ENCODE results near the gene PPP2R5D. TPM values are rescaled to one million over a fixed set of nuclear protein-coding genes. Genes with fewer than 3 reads are reported as not detected.

PPP2R5D gene
- total and polyA plus RNA-seq, 4 donors = 19.0 to 26.8 (median 21.9) TPM

DNA sequence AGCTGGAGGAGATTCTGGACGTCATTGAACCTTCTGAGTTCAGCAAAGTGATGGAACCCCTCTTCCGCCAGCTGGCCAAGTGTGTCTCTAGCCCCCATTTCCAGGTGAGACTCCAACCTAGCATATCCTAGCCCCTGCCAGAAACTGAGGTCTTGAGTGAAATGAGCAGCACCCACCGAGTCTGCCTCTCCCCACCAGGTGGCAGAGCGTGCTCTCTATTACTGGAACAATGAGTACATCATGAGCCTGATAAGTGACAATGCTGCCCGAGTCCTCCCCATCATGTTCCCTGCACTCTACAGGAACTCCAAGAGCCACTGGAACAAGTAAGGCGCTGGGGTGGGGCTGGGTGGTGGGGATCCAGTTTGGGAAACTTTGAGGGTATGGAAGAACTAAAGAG lies 24.8 kb downstream of the PPP2R5D start:
- 68 to 81% methylated on average over 6 of the region's 6 CpGs for WGBS, 2 donors
- Histone ChIP-seq H3K9me3 (ENCODE audit: control insufficient read depth in 4 of 4, insufficient read depth in 3 of 4, low read length in 3 of 4) (no peaks in the 10 kb centered on the region), H3K4me1 (ENCODE audit: control insufficient read depth in 5 of 5, insufficient read depth in 5 of 5, low read length in 5 of 5) (peaks cover 0 to 11% (median 8%) of the 10 kb centered on the region in 5 donors), H3K9ac (ENCODE audit: insufficient read depth in 1 of 2, low read length in 2 of 2) (no peak overlapping the region), H3K4me3 (no peak overlapping the region), H3K27me3 (ENCODE audit: control insufficient read depth in 3 of 3, insufficient read depth in 3 of 3, low read length in 2 of 3) (no peaks in the 10 kb centered on the region), H3K27ac (ENCODE audit: low read depth in 1 of 2, low read length in 1 of 2) (no peak overlapping the region), H3K36me3 (ENCODE audit: control insufficient read depth in 4 of 4, insufficient read depth in 4 of 4, low read length in 4 of 4) (peaks cover 10 to 33% (median 29%) of the 10 kb centered on the region in 4 donors)
- DNase-seq = peak; percentile 25 to 53 (median 47)
- TF ChIP-seq, protein P1, sequence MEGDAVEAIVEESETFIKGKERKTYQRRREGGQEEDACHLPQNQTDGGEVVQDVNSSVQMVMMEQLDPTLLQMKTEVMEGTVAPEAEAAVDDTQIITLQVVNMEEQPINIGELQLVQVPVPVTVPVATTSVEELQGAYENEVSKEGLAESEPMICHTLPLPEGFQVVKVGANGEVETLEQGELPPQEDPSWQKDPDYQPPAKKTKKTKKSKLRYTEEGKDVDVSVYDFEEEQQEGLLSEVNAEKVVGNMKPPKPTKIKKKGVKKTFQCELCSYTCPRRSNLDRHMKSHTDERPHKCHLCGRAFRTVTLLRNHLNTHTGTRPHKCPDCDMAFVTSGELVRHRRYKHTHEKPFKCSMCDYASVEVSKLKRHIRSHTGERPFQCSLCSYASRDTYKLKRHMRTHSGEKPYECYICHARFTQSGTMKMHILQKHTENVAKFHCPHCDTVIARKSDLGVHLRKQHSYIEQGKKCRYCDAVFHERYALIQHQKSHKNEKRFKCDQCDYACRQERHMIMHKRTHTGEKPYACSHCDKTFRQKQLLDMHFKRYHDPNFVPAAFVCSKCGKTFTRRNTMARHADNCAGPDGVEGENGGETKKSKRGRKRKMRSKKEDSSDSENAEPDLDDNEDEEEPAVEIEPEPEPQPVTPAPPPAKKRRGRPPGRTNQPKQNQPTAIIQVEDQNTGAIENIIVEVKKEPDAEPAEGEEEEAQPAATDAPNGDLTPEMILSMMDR (IDR thresholded peaks at IDR 0.05; ENCODE audit: control extremely low read depth, extremely low read depth) = no peak
- no peak for ATAC-seq (ENCODE audit: insufficient read depth, low FRiP score)

GRCh38 chr6:43011207-43011606 lies 26.8 kb downstream of the PPP2R5D start:
- ATAC-seq (ENCODE audit: insufficient read depth, low FRiP score) (no peak), DNase-seq (no peak)
- H3K27me3 ChIP-seq (ENCODE audit: control insufficient read depth in 3 of 3, insufficient read depth in 3 of 3, low read length in 2 of 3) = no peaks in the 10 kb centered on the region
- H3K9ac ChIP-seq (ENCODE audit: insufficient read depth in 1 of 2, low read length in 2 of 2) = no peak overlapping the region
- peaks cover 10 to 32% (median 29%) of the 10 kb centered on the region in 4 donors for H3K36me3 ChIP-seq (ENCODE audit: control insufficient read depth in 4 of 4, insufficient read depth in 4 of 4, low read length in 4 of 4)
- no peak overlapping the region for H3K27ac ChIP-seq (ENCODE audit: low read depth in 1 of 2, low read length in 1 of 2)
- 86 to 87% methylated on average over 6 of the region's 6 CpGs for WGBS, 2 donors
- TF ChIP-seq, protein P1 (IDR thresholded peaks at IDR 0.05; ENCODE audit: control extremely low read depth, extremely low read depth) = no peak
- no peaks in the 10 kb centered on the region for H3K9me3 ChIP-seq (ENCODE audit: control insufficient read depth in 4 of 4, insufficient read depth in 3 of 4, low read length in 3 of 4)
- H3K4me3 ChIP-seq = no peak overlapping the region
- peaks cover 7 to 25% (median 13%) of the 10 kb centered on the region in 5 donors for H3K4me1 ChIP-seq (ENCODE audit: control insufficient read depth in 5 of 5, insufficient read depth in 5 of 5, low read length in 5 of 5)

DNA sequence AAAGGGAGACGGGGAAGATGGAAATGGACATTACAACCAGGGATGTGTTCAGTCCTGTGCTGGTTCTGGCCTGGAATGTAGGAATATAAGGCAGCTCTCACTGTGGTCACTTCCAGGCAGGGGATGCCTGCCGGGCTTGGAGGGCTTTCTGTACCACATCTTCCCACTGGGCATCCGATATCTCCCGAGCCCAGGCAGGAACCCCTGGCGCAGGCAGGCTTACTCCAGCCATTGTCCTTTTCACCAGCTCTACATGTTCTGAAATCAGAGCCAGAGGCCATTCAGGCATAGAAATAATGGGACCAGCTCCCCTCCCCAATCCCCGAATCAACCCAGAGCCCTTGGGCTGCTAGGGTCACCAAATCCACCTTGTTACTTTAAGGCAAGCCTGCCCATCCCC lies 28.0 kb downstream of the PPP2R5D start:
- Histone ChIP-seq H3K27ac (ENCODE audit: low read depth in 1 of 2, low read length in 1 of 2) (no peak overlapping the region), H3K4me1 (ENCODE audit: control insufficient read depth in 5 of 5, insufficient read depth in 5 of 5, low read length in 5 of 5) (peaks cover 7 to 30% (median 15%) of the 10 kb centered on the region in 5 donors), H3K27me3 (ENCODE audit: control insufficient read depth in 3 of 3, insufficient read depth in 3 of 3, low read length in 2 of 3) (no peaks in the 10 kb centered on the region), H3K9me3 (ENCODE audit: control insufficient read depth in 4 of 4, insufficient read depth in 3 of 4, low read length in 3 of 4) (no peaks in the 10 kb centered on the region), H3K36me3 (ENCODE audit: control insufficient read depth in 4 of 4, insufficient read depth in 4 of 4, low read length in 4 of 4) (peaks cover 10 to 30% (median 27%) of the 10 kb centered on the region in 4 donors), H3K9ac (ENCODE audit: insufficient read depth in 1 of 2, low read length in 2 of 2) (no peak overlapping the region), H3K4me3 (no peak overlapping the region)
- TF ChIP-seq, protein P1 (IDR thresholded peaks at IDR 0.05; ENCODE audit: control extremely low read depth, extremely low read depth) = no peak
- ATAC-seq (ENCODE audit: insufficient read depth, low FRiP score) (no peak), DNase-seq (no peak)
- 89% methylated on average over 6 of the region's 6 CpGs for WGBS, 2 donors

Data from lung (tissue), 12 donors.